NCI-H82 treated with DMSO at 0.1 percent for 48 hours (cell line): Measurements from ENCODE around the gene PCED1B.
A peak's percentile ranks its signal among the peaks of the same experiment; 100 is the strongest.
"Not testable (repeated sequence)": the region's sequence is repeated elsewhere in the genome, so short reads cannot be mapped to it uniquely, and the experiment has no call there.

Experiments
- DNase-seq: peaks from one replicate; lab custom pipeline; 2025; ENCODE audit not compliant: unreplicated experiment; lab: John Stamatoyannopoulos, UW

Gene PCED1B

GRCh38 chr12:47270782-47271664 is 191.6 kb downstream of the PCED1B start:
- no peak for DNase-seq

DNA sequence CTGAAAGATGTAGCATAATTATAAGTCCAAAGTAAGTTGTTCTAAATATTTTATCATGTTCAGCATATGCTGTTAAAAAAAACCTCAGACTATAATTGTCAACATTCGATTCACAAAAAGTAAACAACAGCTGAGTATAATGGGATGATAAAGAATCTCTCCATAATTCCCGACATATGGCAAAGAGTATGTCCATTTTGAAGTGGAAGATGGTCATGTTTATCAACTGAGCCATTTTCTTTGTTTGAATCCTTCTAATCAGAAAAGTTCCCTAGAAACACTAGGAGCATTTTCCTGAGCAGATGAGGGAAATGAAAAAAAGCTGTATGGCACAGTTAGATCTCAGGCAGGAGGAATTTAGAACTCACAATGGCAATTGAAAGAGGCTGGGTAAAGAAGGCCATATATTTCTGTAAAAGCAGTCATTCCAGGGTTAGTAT is 192.4 kb downstream of the PCED1B start:
- DNase-seq: no peak

- peak; percentile 11 for DNase-seq
Observed at GRCh38 chr12:47272412-47273190, 193.2 kb downstream of the PCED1B start.

GRCh38 chr12:47273191-47273626 is 193.8 kb downstream of the PCED1B start:
- no peak for DNase-seq

DNA sequence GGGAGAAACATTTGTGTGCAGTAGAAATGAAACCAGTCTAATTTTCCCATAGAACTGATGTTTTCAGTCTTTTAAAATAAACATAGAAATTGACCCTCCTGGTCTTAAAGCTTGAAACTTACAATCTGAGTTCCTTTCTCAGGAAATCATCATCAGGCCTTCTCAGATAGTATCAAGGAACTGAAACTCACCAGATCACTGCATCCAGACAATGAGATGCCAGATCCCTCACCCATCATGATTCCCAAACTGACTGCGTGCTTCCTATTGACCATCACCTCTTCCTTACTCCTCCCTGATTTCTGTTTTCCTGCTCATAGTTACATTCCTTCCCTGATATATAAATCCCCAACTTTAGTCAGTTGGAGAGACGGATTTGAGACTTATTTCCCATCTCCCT is 195.3 kb downstream of the PCED1B start:
- no peak for DNase-seq

DNA sequence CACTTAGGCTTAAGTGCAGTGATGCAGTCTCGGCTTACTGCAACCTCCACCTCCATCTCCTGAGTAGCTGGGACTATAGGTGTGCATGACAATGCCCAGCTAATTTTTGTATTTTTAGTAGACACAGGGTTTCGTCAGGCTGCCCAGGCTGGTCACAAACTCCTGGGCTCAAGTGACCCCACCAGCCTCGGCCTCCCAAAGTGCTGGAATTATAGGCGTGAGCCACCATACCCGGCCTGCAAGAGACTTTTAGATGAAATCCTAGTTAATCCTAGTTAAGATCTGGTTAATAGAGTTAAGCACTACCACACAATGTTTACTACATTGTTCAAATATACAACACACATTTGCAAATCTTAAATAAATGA is 196.8 kb downstream of the PCED1B start:
- DNase-seq: peak; percentile 85

DNA sequence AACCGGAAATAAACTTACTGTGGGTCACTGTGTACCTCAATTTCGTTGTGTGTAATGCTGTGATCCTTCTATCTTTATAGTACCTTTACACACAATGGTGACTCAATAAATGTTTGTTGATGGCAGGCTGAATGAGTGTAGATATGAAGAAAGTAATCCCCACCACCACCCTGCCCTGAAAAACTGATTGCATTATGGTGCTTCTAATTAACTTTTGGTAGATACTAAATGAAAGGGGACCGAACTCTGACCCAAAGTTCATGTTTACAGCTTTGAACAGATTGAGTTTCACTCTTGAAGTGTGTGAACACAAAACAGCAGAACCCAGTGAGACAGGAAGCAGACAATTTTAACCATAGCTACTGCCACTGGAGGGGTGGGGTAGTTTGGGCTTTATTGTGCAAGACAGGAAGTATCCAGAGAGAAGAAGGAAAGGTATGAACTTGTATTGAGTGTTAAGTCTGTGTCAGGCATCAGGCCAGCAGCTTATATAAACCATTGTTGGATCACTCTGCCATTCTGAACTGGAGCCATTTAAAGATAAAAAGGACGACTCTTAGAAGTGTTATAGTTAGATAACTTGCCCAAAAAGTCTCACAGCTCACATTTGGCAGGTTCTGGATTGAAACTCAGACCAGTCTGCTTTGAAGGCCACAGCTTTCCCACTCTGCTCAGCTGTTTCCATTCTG is 197.3 kb downstream of the PCED1B start:
- DNase-seq: peak; percentile 85

GRCh38 chr12:47277972-47278448 is 198.6 kb downstream of the PCED1B start:
- no peak for DNase-seq

DNA sequence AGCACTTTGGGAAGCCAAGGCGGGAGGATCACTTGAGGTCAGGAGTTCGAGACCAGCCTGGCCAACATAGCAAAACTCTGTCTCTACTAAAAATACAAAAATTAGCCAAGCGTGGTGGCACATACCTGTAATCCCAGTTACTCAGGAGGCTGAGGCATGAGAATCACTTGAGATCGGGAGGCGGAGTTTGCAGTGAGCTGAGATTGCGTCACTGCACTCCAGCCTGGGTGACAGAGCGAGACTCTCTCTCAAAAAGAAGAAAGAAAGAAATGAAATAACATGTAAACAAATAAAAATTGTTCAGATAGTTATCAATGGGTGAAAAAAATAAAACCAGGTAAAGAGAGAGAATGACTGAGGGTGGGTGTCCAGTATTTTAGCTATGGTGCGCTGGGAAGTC is 200.3 kb downstream of the PCED1B start:
- not testable (repeated sequence) for DNase-seq

DNA sequence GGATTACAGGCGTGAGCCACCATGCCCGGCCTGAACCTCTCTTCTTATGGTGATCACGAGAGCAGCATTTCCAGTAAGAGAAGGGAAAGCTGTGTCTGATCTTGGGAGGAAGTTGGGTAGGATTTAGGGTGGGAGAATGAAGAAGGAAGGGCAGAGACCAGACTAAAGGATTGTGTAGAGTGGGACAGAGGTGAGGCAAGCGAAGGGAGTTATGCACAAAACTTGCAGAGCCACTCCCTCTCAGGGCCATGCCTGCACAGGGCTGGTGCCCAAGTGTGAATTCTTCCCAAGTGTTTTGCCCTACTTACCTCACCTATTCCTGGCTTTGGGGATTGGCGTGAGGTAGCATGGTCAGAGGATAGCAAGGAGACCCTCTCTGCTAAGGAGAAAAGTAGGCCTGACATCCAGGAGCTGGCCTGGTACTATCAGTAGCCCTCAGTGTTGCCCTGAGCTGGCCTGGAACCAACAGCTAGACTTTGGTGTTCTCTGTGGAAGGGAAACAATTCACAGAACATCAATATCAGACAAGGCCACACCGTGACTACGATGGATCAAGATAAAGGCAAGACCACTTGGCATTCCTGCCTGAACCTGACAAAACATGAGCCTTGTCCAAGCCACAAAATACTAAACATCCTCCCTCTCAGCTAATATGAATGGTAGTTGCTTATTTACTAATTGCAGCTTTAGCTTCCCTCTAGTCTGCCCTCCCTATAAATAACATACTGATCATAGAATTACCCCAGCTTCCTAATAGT is 201.3 kb downstream of the PCED1B start:
- no peak for DNase-seq

GRCh38 chr12:47281667-47282171 is 202.3 kb downstream of the PCED1B start:
- no peak for DNase-seq

DNA sequence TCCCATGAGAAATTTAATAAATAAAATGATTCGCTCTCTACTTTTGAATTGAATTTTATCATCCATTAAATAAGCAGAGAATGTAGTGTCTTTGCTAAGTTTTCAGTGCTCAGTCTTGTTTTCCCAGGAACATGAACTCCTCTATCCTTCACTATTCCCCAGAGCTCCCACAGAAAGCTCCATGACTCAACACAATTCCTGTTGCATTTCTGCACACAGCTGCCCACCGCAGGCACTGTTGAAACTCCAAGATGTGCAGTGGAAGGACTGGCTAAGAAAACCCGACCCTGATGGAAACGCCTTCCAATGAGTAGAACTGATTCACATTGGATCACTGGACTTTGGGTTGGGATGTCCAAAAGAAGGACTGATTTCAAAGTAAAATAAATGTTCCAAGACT is 202.8 kb downstream of the PCED1B start:
- no peak for DNase-seq
